GM18909 (cell line): ENCODE results near the gene CABP2.
"Not testable (repeated sequence)": the region's sequence is repeated elsewhere in the genome, so short reads cannot be mapped to it uniquely, and the experiment has no call there.

Source experiments
- ATAC-seq: cut with Tn5 transposase; IDR thresholded peaks from one replicate; pipeline ENCODE4 v1.9.1; 2021; ENCODE audit warnings: mild to moderate bottlenecking; ENCODE audit not compliant: unreplicated experiment, poor library complexity

Gene CABP2

DNA sequence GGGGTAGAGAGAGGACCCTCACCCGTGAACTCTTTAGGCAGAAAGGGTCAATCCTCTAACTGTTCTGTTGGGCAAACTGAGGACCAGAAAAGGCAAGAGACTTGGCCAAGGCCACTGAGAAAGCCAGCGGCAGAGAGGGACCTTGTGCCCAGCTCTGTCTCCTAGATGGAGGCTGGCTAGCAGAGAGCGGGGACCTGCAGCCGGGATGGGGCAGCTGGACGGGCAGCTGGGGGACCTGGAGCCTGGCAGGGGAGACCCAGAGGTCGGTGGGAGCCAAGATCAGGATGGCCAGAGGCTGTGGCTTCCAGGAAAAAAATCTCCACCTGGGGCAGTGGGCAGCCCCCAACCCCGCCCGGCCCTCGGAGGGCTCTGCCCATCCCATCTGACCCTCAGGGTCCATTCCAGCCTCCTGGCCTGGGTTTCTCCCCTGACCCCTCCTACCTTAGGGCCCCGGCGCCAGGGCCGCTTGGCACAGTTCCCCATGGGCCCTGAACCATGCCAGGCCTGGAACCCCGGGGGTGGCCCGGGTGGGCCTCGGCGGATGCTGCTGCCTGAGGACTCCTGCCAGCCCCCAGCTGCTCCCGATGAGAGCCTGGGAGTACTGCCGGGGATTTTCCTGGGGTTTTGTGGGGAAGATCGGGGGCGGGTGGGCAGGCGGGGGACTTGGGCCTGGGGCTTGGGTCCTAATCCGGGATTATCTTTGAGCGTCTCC lies at the start of gene CABP2:
TSS of gene CABP2 (minus strand) at position 603 of the 712 bp plus-strand sequence. CDS start at position 483, 120 bp downstream.
- no peak for ATAC-seq

DNA sequence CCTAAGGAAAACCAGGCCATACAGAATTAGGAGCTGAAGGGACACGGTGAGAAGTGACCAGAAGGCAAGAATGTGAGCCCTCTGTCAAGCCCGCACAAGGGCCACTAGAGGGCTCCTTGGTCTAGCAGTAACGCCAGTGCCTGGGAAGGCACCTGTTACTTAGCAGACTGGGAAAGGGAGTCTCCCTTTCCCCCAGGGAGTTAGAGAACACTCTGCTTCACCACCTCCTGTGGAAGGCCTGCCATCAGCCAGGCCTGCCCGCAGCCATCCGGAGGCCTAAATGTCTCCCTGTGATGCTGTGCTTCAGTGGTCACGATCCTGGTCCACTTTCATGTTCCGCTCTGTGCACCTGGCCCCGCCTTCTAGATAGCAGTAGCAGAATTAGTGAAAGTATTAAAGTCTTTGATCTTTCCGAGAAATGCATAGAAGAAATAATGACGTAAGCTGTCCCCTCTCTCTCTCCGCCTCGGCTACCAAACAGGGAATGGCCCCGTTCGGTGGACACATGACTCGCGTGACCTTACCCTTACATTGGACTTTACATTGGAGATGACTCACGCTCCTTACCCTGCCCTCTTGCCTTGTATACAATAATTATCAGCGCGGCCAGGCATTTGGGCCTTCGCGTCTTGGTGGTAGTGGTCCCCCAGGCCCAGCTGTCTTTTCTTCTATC lies 49.6 kb upstream of the CABP2 start:
- ATAC-seq: no peak

DNA sequence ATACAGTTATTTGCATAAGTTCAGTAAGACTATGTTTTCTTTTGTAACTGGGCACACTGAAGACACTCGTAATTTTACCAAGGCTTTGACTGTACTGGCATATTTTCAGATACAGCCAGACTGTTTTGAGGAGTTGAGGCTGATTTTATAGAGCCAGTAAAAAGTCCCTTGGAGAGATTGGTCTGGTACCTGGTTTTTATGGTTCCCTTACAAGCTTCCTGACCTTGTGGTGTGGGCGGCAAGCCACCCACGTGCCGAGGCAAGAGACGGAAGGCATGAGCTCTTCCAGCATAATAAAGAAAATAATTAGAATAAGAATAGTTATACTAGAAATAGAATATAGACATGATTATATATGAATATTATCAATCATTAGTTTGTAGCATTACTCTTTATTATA lies 49.1 kb upstream of the CABP2 start:
- no peak for ATAC-seq

- ATAC-seq: no peak
Measured at GRCh38 chr11:67571443-67571842, 48.2 kb upstream of the CABP2 start.

DNA sequence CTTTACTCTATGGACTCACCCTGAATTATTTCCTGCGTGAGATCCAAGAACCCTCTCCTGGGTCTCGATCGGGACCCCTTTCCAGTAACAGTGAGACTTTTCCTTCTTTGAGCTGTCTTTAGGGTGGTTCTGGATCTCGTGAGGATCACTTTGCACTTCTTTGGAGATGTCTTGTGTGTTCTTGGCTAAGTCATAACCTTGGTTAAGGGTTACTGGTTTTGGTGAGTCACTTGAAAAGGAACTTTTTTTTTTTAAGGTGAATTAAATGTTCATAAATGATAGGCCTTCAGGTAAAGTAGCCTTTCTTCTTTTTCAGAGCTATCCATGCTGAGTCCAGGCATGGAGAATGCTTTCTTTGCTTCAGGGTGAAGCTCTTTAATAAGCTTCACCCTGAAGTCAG lies 41.0 kb upstream of the CABP2 start:
- no peak for ATAC-seq

- ATAC-seq: not testable (repeated sequence)
Measured at GRCh38 chr11:67563705-67564114, 40.5 kb upstream of the CABP2 start.

- ATAC-seq: no peak
Measured at GRCh38 chr11:67562963-67563704, 39.9 kb upstream of the CABP2 start.

DNA sequence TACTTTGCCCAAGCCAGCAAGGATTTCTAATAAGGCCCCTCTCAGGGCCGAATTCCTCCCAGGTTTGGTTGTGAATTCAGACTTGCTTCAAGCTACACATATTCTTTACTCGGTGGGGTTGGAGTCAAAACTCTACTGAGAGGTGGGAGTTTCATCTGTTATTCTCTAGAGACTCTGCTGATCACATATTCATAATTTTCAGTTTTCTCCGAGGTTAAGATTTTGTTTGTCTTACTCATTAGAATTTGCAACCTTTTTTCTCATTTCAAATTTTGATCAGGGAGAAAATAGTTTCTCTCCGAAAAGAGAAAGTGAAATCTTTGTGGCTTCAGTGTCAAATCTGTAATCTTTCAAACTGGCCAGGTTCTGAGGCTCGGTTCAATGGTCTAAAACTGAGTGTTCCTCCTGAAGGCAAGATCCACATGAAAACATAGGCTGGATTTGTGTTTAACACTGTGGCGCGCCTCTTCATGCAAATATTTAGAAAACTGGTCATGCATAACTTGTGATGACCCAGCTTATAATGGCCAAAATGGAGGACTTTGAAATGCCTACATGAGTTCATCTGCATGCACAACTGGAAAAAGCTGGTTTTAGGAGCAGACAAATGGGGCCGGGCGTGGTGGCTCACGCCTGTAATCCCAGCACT lies 38.8 kb upstream of the CABP2 start:
- ATAC-seq: peak; percentile 69

- ATAC-seq: peak; percentile 59
Measured at GRCh38 chr11:67558084-67558772, 35.0 kb upstream of the CABP2 start.

DNA sequence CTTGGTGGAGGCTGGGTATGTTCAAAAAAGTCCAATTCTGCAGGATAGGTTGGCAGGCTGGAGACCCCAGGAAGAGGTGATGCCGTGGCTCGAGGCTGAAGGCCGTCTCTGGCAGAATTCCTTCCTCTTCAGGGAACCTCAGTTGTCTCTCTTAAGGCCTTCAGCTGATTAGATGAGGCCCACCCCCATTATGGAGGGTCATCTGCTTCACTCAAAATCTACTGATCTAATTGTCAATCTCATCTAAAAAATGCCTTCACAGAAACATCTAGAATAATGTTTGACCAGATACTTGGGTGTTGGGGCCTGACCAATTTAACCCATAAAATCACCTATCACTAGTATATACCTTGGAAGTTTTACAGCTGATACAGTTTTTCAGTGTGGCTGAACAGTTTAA lies 33.0 kb upstream of the CABP2 start:
- ATAC-seq: no peak

DNA sequence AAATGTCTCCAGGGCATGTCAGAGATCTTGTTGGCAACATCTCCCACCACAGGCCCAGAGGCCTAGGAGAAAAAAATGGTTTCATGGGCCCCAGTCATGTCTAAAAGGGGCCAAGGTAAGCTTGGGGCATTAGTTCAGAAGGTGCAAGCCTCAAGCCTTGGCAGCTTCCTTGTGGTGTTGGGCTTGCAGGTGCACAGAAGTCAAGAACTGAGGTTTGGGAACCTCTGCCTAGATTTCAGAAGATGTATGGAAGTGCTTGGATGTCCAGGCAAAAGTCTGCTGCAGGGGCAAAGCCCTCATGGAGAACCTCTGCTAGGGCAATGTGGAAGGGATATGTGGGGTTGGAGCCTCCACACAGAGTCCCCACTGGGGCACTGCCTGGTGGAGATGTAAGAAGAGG lies 28.5 kb upstream of the CABP2 start:
- not testable (repeated sequence) for ATAC-seq

- ATAC-seq: no peak
Measured at GRCh38 chr11:67551127-67551526, 27.9 kb upstream of the CABP2 start.

- no peak for ATAC-seq
Measured at GRCh38 chr11:67548555-67549110, 25.4 kb upstream of the CABP2 start.

DNA sequence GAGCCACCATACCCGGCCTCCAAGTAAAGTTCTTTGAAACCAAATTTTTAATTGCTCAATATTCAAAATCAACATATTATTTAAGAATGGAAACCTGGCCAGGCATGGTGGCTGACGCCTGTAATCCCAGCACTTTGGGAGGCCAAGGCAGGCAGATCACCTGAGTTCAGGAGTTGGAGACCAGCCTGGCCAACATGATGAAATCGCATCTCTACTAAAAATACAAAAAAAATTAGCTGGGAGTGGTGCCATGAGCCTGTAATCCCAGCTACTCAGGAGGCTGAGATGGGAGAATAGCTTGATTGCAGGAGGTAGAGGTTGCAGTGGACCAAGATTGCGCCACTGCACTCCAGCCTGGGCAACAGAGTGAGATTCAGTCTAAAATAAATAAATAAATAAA lies 24.9 kb upstream of the CABP2 start:
- not testable (repeated sequence) for ATAC-seq

DNA sequence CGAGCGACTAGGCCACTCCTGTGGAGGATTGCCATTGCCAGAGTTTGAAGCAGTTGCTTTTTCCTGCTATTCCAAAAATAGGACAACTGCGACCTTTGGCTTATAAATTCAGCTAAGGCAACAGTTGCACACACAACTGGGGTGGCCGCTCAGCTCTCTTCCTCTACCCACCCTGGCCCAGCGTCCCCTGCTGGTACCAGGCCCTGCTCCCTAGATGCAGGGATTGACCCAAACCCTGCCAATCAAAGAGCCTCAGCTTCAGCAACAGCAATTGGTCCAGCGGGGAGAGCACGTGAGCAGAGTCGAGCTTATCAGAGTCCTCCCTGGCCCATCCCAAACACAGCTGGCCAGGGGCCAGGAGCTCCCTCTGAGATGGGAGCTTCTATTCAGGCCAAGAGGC lies 22.0 kb upstream of the CABP2 start:
- ATAC-seq: no peak

- ATAC-seq: no peak
Measured at GRCh38 chr11:67544616-67545242, 21.5 kb upstream of the CABP2 start.

DNA sequence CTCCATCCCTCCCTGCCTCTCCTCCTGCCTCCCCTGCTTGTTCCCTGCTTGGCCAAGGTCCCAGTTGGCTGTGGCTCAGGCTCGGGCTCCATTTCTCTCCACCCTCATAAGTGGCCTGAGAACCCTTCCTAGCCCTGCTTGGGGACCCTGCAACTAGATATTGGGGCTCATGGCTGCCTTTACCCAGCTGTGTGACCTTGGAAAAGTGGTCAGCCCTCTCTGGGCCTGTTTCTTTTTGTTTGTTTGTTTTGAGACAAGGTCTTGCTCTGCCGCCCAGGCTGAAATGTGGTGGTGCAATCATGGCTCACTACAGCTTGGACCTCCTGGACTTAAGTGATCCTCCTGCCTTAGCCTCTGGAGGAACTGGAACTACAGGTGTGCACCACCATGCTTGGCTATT lies 20.3 kb upstream of the CABP2 start:
- ATAC-seq: no peak

DNA sequence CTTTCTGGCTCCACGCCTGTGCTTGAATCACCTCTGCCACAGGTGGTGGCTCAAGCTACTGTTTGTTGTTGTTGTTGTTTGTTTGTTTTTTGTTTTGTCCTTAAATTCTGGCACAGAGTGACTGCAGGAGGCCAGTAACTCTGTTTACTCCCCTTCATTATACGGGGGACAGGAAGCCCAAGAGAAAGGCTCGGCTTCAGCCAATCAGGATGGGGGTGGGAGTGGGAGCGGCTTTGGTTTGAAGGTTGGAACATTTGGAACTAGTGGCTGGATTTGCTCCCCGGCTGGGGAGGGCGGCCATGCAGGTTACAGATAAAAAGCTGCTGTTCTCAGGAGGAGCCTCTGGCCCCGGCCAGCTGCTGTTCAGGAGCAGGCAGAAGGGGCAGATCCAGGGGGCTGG lies 19.7 kb upstream of the CABP2 start:
- ATAC-seq: no peak

- no peak for ATAC-seq
Measured at GRCh38 chr11:67542169-67542568, 18.9 kb upstream of the CABP2 start.
